SK-N-SH (cell line): ENCODE data around the gene DISP2. TPM values are rescaled to one million over a fixed set of nuclear protein-coding genes. Genes with fewer than 3 reads are reported as not detected.

Experiments
- CTCF ChIA-PET: fragments of 300-600, 350-600 bp; formaldehyde crosslinking; extraction: SDS; loops from one replicate; lab custom pipeline; 2021; lab: Yijun Ruan, JAX
- POLR2A ChIA-PET: fragments of 350-600 bp; sonication (Branson Sonifier 250); formaldehyde crosslinking; extraction: SDS; loops from one replicate; lab custom pipeline; 2020; ENCODE audit warnings: antibody characterized with exemption, inconsistent platforms; lab: Yijun Ruan, JAX
- DNase-seq: peaks from one replicate; pipeline ENCODE4 v3.0.0; 2012
- H2AFZ ChIP-seq: fragments of 200-600 bp; sonication (generic); 2 replicates; pipeline ENCODE4 v1.8.1; 2016; ENCODE audit warnings: antibody characterized with exemption, mild to moderate bottlenecking, low read depth
- H3F3A ChIP-seq: fragments of 200-600 bp; sonication (generic); replicated peaks from 2 replicates; pipeline ENCODE3; 2016; ENCODE audit warnings: antibody characterized with exemption, mild to moderate bottlenecking; ENCODE audit not compliant: insufficient read depth
- H3K27ac ChIP-seq, 2 experiments: fragments of 200-500 bp in 1 of 2; fragments of 200-600 bp in 1 of 2; sonication (Bioruptor generic) in 1 of 2; sonication (generic), shearing (Covaris generic) in 1 of 2; 2 replicates each; pipeline versions ENCODE4 v1.5.1 to v1.6.1; 2014 to 2016; ENCODE audit warnings: low read depth in 2 of 2, inconsistent platforms in 1 of 2, low read length in 1 of 2, mild to moderate bottlenecking in 1 of 2, mixed read lengths in 1 of 2
- H3K27me3 ChIP-seq: fragments of 200-600 bp; sonication (generic), shearing (Covaris generic); 2 replicates; pipeline ENCODE4 v1.6.1; 2016; ENCODE audit warnings: mixed run types; ENCODE audit not compliant: insufficient read depth
- H3K36me3 ChIP-seq, 2 experiments: fragments of 200-500 bp in 1 of 2; fragments of 200-600 bp in 1 of 2; sonication (Bioruptor generic) in 1 of 2; sonication (generic) in 1 of 2; replicated peaks in 1 of 2; 2 replicates each; pipeline versions ENCODE3 to v1.5.1; 2014 to 2016; ENCODE audit warnings: low read length in 1 of 2, mild to moderate bottlenecking in 1 of 2; ENCODE audit not compliant: insufficient read depth in 2 of 2, control insufficient read depth in 1 of 2
- H3K4me1 ChIP-seq, 2 experiments: fragments of 200-500 bp in 1 of 2; fragments of 200-600 bp in 1 of 2; sonication (Bioruptor generic) in 1 of 2; sonication (generic), shearing (Covaris generic) in 1 of 2; 2 replicates each; pipeline versions ENCODE4 v1.5.1 to v1.6.1; 2014 to 2016; ENCODE audit warnings: low read depth in 1 of 2, low read length in 1 of 2, mixed run types in 1 of 2; ENCODE audit not compliant: insufficient read depth in 2 of 2, control insufficient read depth in 1 of 2
- H3K4me2 ChIP-seq: fragments of 200-600 bp; sonication (generic), shearing (Covaris generic); 2 replicates; pipeline ENCODE4 v1.6.1; 2017; ENCODE audit warnings: mixed run types
- H3K4me3 ChIP-seq, 2 experiments: fragments of 200-500 bp in 1 of 2; fragments of 200-600 bp in 1 of 2; sonication (Bioruptor generic) in 1 of 2; sonication (generic), shearing (Covaris generic) in 1 of 2; 2 replicates each; pipeline versions ENCODE4 v1.5.1 to v1.8.1; 2014 to 2016; ENCODE audit warnings: low read depth in 2 of 2, inconsistent platforms in 1 of 2, low read length in 1 of 2, mild to moderate bottlenecking in 1 of 2, mixed read lengths in 1 of 2, moderate library complexity in 1 of 2
- H3K79me2 ChIP-seq: fragments of 200-600 bp; sonication (generic); 2 replicates; pipeline ENCODE4 v1.8.1; 2017; ENCODE audit warnings: mild to moderate bottlenecking; ENCODE audit not compliant: insufficient read depth
- H3K9ac ChIP-seq: fragments of 200-600 bp; sonication (generic); 2 replicates; pipeline ENCODE4 v1.6.1; 2017; ENCODE audit warnings: mixed run types
- H3K9me2 ChIP-seq: fragments of 200-600 bp; sonication (generic); 2 replicates; pipeline ENCODE4 v1.6.1; 2017; ENCODE audit warnings: mixed run types
- H3K9me3 ChIP-seq: fragments of 200-600 bp; sonication (generic); 2 replicates; pipeline ENCODE4 v1.6.1; 2017; ENCODE audit warnings: mixed run types, mild to moderate bottlenecking, moderate library complexity
- H4K20me1 ChIP-seq: fragments of 200-600 bp; sonication (generic); 2 replicates; pipeline ENCODE4 v1.6.1; 2017; ENCODE audit warnings: mild to moderate bottlenecking, mixed run types; ENCODE audit not compliant: insufficient read depth
- ELF1 ChIP-seq: IDR thresholded peaks from 2 replicates; pipeline ENCODE4 v1.4.0; 2012
- EP300 ChIP-seq, 2 experiments: IDR thresholded peaks; 2 replicates each; pipeline versions ENCODE4 v1.4.0 to v1.6.1; 2012; ENCODE audit warnings: borderline replicate concordance in 1 of 2, low read depth in 1 of 2, low read length in 1 of 2
- FOSL2 ChIP-seq: IDR thresholded peaks from 2 replicates; pipeline ENCODE4 v1.4.0; 2012; ENCODE audit warnings: low read depth, mild to moderate bottlenecking, moderate library complexity, borderline replicate concordance
- FOXM1 ChIP-seq: IDR thresholded peaks from 2 replicates; pipeline ENCODE4 v1.4.0; 2012; ENCODE audit warnings: low read depth, mild to moderate bottlenecking
- GATA2 ChIP-seq: sonication (generic); formaldehyde crosslinking; IDR thresholded peaks from 2 replicates; pipeline ENCODE4 v1.5.0; 2020; ENCODE audit warnings: mild to moderate bottlenecking, missing genetic modification reagents
- MEF2A ChIP-seq: IDR thresholded peaks from 2 replicates; pipeline ENCODE4 v1.4.0; 2012; ENCODE audit warnings: low read depth, borderline replicate concordance
- MXI1 ChIP-seq: IDR thresholded peaks from 2 replicates; pipeline ENCODE4 v1.6.1; 2012; ENCODE audit warnings: mild to moderate bottlenecking, low read depth, low read length, improper control_type of control experiment
- NFIC ChIP-seq: IDR thresholded peaks from 2 replicates; pipeline ENCODE4 v1.4.0; 2012; ENCODE audit warnings: borderline replicate concordance
- POLR2AphosphoS5 ChIP-seq: IDR thresholded peaks from 2 replicates; pipeline ENCODE4 v1.6.1; 2012; ENCODE audit warnings: low read depth, low read length
- RAD21 ChIP-seq: IDR thresholded peaks from 2 replicates; pipeline ENCODE4 v1.6.1; 2012; ENCODE audit warnings: mild to moderate bottlenecking, low read length
- RXRA ChIP-seq: IDR thresholded peaks from 2 replicates; pipeline ENCODE4 v1.4.0; 2012; ENCODE audit warnings: low read depth, mild to moderate bottlenecking, borderline replicate concordance
- TCF12 ChIP-seq: IDR thresholded peaks from 2 replicates; pipeline ENCODE4 v1.4.0; 2012
- TEAD4 ChIP-seq: IDR thresholded peaks from 2 replicates; pipeline ENCODE4 v1.4.0; 2012; ENCODE audit warnings: mild to moderate bottlenecking, borderline replicate concordance; ENCODE audit not compliant: insufficient read depth
- WGBS: methylation state at CpG from one replicate; pipeline ENCODE4 v1.1.6; 2017; ENCODE audit warnings: low lambda C conversion rate; 5-methylcytosine and 5-hydroxymethylcytosine counted together
- polyA plus RNA-seq, 3 experiments: library from polyadenylated mRNA; depleted of rRNA; stranded (reverse); fragments of >200 nt; gene quantifications; 2 replicates each; pipeline ENCODE4 v1.2.3, GENCODE V29; 2012
- TF ChIP-seq, protein P1 (sequence below): IDR thresholded peaks from 2 replicates; pipeline ENCODE4 v1.6.1; 2012; ENCODE audit warnings: mild to moderate bottlenecking, low read depth, low read length, moderate library complexity

DISP2 gene
- polyA plus RNA-seq, 1 of the 3 experiments (the other 2 are of a cell fraction), result 0.12 TPM

DNA sequence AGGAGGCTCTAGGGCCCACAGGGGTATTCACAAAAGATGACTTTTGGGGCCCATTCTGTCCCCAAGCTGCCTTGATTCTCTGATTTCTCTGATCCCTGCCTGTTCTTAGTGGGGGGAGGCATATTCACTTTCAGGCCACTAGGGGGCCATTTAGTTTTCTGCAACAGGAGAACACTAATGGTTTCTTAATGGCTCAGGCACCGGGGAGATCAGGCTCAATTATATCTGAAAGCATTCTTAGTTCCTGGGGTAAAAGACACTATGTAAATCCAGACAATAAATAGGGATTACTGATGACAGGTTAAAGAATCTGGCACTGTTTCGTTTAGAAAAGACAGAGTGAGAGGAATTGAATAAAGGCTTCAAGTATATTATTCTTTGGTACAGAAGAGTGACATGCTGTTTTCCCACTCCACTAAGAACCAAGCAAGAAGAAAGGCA, 37.1 kb upstream of the DISP2 start (continued):
- TF ChIP-seq TEAD4 (no peak), MEF2A (no peak), EP300 (IDR thresholded peaks at IDR 0.05; ENCODE audit: borderline replicate concordance in 1 of 2, low read depth in 1 of 2, low read length in 1 of 2) (no peak), TCF12 (no peak), POLR2AphosphoS5 (no peak), MXI1 (0 out of 2 replicates have a peak, but pooled peaks have one; percentile 26), NFIC (no peak), FOXM1 (no peak), ELF1 (no peak), FOSL2 (no peak), RXRA (no peak), RAD21 (peak; percentile 67)

DNA sequence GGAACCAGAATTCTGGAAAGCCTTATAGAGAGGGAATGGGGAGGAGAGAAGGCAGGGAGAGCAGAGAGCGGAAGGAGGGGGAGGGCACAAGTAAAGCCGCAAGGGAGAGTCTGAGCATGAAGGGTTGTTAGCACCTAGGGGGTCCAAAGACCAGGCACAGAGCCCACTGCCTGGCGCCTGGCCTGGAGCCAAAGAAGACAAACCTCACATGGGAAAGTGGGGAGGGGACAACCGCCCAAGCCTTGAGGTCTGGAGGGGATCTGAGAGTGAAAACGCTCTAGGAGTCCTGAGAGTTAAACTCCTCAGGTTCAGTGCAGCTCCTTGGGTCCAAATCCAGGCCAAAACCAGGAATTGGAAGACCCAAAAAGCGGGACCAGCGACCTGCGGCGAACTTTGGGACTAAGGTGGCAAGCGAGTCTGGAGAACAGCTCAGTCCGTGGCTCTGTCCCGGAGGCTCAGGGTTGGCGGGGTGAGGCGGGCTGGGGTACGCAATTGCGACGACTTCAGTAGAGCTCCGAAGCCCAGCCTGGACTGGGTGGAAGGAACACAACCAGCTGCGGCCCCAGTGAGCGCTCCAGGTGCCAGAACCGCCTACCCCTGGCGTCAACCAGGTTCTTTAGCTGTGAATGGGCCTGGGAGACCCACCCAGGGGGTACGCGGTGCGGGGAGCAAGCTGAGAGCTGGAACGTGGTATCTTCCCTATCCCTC, 35.3 kb upstream of the DISP2 start:
- 87% methylated on average over 19 of the region's 26 CpGs for WGBS
- peak overlapping the region; percentile 34; the same call in 1 of the 2 replicates for H3K4me2 ChIP-seq
- peak overlapping the region; percentile 54 to 70 for H3K4me3 ChIP-seq
- H4K20me1 ChIP-seq, result no peaks in the 10 kb centered on the region
- ChIA-PET POLR2A (interaction anchor here (0.6 to 1.7 kb wide), 3 partner anchors 13 to 74 kb away, joined by 3 to 5 read pairs (median 3); no protein-coding TSS in a partner anchor), CTCF (interaction anchor here (0.6 to 70.6 kb wide), 10 partner anchors 8 to 283 kb away, joined by 3 to 2194 read pairs (median 6); partner anchors contain the start of genes ANKRD63, CCDC9B, DISP2 and INAFM2)
- H3K9me3 ChIP-seq, result no peaks in the 10 kb centered on the region
- peaks cover 6% of the 10 kb centered on the region for H3F3A ChIP-seq
- no peak for TF ChIP-seq GATA2 (CRISPR knock-in tag)
- TF ChIP-seq TEAD4, result no peak
- TF ChIP-seq RXRA, result no peak
- TF ChIP-seq, protein P1, sequence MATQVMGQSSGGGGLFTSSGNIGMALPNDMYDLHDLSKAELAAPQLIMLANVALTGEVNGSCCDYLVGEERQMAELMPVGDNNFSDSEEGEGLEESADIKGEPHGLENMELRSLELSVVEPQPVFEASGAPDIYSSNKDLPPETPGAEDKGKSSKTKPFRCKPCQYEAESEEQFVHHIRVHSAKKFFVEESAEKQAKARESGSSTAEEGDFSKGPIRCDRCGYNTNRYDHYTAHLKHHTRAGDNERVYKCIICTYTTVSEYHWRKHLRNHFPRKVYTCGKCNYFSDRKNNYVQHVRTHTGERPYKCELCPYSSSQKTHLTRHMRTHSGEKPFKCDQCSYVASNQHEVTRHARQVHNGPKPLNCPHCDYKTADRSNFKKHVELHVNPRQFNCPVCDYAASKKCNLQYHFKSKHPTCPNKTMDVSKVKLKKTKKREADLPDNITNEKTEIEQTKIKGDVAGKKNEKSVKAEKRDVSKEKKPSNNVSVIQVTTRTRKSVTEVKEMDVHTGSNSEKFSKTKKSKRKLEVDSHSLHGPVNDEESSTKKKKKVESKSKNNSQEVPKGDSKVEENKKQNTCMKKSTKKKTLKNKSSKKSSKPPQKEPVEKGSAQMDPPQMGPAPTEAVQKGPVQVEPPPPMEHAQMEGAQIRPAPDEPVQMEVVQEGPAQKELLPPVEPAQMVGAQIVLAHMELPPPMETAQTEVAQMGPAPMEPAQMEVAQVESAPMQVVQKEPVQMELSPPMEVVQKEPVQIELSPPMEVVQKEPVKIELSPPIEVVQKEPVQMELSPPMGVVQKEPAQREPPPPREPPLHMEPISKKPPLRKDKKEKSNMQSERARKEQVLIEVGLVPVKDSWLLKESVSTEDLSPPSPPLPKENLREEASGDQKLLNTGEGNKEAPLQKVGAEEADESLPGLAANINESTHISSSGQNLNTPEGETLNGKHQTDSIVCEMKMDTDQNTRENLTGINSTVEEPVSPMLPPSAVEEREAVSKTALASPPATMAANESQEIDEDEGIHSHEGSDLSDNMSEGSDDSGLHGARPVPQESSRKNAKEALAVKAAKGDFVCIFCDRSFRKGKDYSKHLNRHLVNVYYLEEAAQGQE, result no peak
- TF ChIP-seq POLR2AphosphoS5, result no peak
- peaks cover 0 to 4% of the 10 kb centered on the region in 2 experiments for H3K36me3 ChIP-seq
- peaks cover 16 to 20% of the 10 kb centered on the region in 2 experiments; a peak in 3 of 4 replicates for H3K4me1 ChIP-seq
- no peak for DNase-seq
- H3K9ac ChIP-seq, result no peak overlapping the region
- no peaks in the 10 kb centered on the region for H3K9me2 ChIP-seq
- no peak overlapping the region for H3K27ac ChIP-seq
- no peaks in the 10 kb centered on the region for H3K27me3 ChIP-seq
- H3K79me2 ChIP-seq, result peaks cover 15% of the 10 kb centered on the region; the same call in 1 of the 2 replicates
- H2AFZ ChIP-seq, result no peak overlapping the region
